HepG2 (cell line): ENCODE results near the gene ZDHHC18. TPM values are rescaled to one million over a fixed set of nuclear protein-coding genes. Genes with fewer than 3 reads are reported as not detected.

Experiments
- HHEX ChIP-seq: IDR thresholded peaks from 2 replicates; pipeline ENCODE4 v1.6.1; 2016; ENCODE audit warnings: control low read depth
- KDM1A ChIP-seq: IDR thresholded peaks from 2 replicates; pipeline ENCODE4 v1.6.1; 2016; ENCODE audit warnings: missing compliant biosample characterization
- NCOA5 ChIP-seq: sonication (generic); formaldehyde crosslinking; IDR thresholded peaks from 2 replicates; pipeline ENCODE4 v1.4.0; 2020; ENCODE audit warnings: missing genetic modification reagents
- NFYB ChIP-seq: sonication (generic); formaldehyde crosslinking; IDR thresholded peaks from 2 replicates; pipeline ENCODE4 v1.4.0; 2020; ENCODE audit warnings: missing genetic modification reagents
- PRDM10 ChIP-seq: sonication (generic); formaldehyde crosslinking; IDR thresholded peaks from 2 replicates; pipeline ENCODE4 v1.4.0; 2020; ENCODE audit warnings: low read depth, missing genetic modification reagents
- SRF ChIP-seq: IDR thresholded peaks from 2 replicates; pipeline ENCODE4 v1.6.1; 2011; ENCODE audit warnings: mild to moderate bottlenecking, low read depth, low read length, moderate library complexity
- SYNCRIP ChIP-seq: fragments of 200-400 bp; formaldehyde crosslinking; IDR thresholded peaks from 2 replicates; pipeline ENCODE4 v1.6.1; 2018; ENCODE audit warnings: mild to moderate bottlenecking, low read depth, low read length; ENCODE audit not compliant: insufficient read depth
- ZBTB1 ChIP-seq: sonication (generic); formaldehyde crosslinking; IDR thresholded peaks from 2 replicates; pipeline ENCODE4 v1.4.0; 2020; ENCODE audit warnings: missing genetic modification reagents, borderline replicate concordance
- ZNF264 ChIP-seq: sonication (generic); formaldehyde crosslinking; IDR thresholded peaks from 2 replicates; pipeline ENCODE4 v1.4.0; 2020; ENCODE audit warnings: missing genetic modification reagents
- ZNF280B ChIP-seq: sonication (generic); formaldehyde crosslinking; IDR thresholded peaks from 2 replicates; pipeline ENCODE4 v1.5.0; 2020; ENCODE audit warnings: missing genetic modification reagents, mild to moderate bottlenecking, borderline replicate concordance
- ZNF30 ChIP-seq: sonication (generic); formaldehyde crosslinking; IDR thresholded peaks from 2 replicates; pipeline ENCODE4 v1.5.0; 2020; ENCODE audit warnings: mild to moderate bottlenecking, missing genetic modification reagents
- ZNF33A ChIP-seq: sonication (generic); formaldehyde crosslinking; IDR thresholded peaks from 2 replicates; pipeline ENCODE4 v1.5.1; 2020; ENCODE audit warnings: missing genetic modification reagents, mild to moderate bottlenecking, moderate library complexity, borderline replicate concordance
- polyA plus RNA-seq, 8 experiments: library from polyadenylated mRNA; depleted of rRNA in 3 of 8; stranded (reverse) in 7 of 8; unstranded in 1 of 8; fragments of >200 nt; fragmentation: Illumina TruSeq in 4 of 8; extraction: Trizol in 4 of 8; gene quantifications; 2 replicates each; pipeline versions ENCODE4 v1.2.1 to v1.2.3, GENCODE V29; 2011 to 2016; ENCODE audit warnings: low read depth in 4 of 8, missing spikeins in 1 of 8, mixed read lengths in 1 of 8; ENCODE audit not compliant: insufficient read depth in 1 of 8
- total RNA-seq, 5 experiments: library from RNA; depleted of rRNA; stranded (reverse); fragments of >200 nt; fragmentation: Illumina TruSeq; extraction: Trizol; gene quantifications; 2 replicates each; pipeline ENCODE4 v1.2.3, GENCODE V29; 2016; ENCODE audit warnings: low read depth in 1 of 5
- TF ChIP-seq, protein P1 (sequence below): sonication (generic); formaldehyde crosslinking; IDR thresholded peaks from 2 replicates; pipeline ENCODE4 v1.8.1; 2023; ENCODE audit warnings: mild to moderate bottlenecking, moderate library complexity, missing genetic modification reagents
- TF ChIP-seq, protein P2 (sequence below): sonication (generic); formaldehyde crosslinking; IDR thresholded peaks from 2 replicates; pipeline ENCODE4 v1.9.0; 2021; ENCODE audit warnings: missing genetic modification reagents, borderline replicate concordance
- TF ChIP-seq, protein P3 (sequence below), 2 experiments: IDR thresholded peaks; 2 replicates each; pipeline ENCODE4 v1.6.1; 2011 to 2012; ENCODE audit warnings: low read length in 2 of 2, borderline replicate concordance in 1 of 2, low read depth in 1 of 2, mild to moderate bottlenecking in 1 of 2, moderate library complexity in 1 of 2

Gene ZDHHC18
- total and polyA plus RNA-seq, 2 of the 13 experiments (the other 11 are each of a cell fraction or from before 2014, with no cell fraction given): 13.2 to 35.3 TPM

- no peak for TF ChIP-seq SYNCRIP
- TF ChIP-seq, protein P1, sequence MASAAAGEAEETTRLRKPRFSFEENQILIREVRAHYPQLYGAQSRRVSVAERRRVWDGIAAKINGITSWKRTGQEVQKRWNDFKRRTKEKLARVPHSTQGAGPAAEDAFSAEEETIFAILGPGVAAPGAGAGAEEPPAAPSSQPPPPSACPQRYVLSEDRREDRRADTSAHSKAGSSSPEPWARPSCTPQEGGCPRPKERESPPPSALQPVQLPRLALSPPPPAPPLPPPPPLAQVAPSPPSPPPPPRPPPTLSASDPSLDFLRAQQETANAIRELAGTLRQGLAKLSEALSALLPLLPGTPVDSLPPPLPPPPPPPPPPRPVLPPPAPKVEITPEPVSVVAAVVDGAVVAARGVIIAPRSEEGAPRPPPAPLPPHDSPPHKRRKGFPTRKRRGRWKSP (CRISPR knock-in tag): no peak
- TF ChIP-seq ZBTB1 (CRISPR knock-in tag): no peak
- TF ChIP-seq ZNF33A (CRISPR knock-in tag): no peak
- TF ChIP-seq ZNF264 (CRISPR knock-in tag): no peak
- no peak for TF ChIP-seq HHEX (CRISPR knock-in tag)
- TF ChIP-seq KDM1A (CRISPR knock-in tag): peak; percentile 58; the same call in 1 of the 2 replicates
- no peak for TF ChIP-seq PRDM10 (CRISPR knock-in tag)
- TF ChIP-seq NCOA5: no peak
- no peak for TF ChIP-seq NFYB (CRISPR knock-in tag)
- TF ChIP-seq, protein P2, sequence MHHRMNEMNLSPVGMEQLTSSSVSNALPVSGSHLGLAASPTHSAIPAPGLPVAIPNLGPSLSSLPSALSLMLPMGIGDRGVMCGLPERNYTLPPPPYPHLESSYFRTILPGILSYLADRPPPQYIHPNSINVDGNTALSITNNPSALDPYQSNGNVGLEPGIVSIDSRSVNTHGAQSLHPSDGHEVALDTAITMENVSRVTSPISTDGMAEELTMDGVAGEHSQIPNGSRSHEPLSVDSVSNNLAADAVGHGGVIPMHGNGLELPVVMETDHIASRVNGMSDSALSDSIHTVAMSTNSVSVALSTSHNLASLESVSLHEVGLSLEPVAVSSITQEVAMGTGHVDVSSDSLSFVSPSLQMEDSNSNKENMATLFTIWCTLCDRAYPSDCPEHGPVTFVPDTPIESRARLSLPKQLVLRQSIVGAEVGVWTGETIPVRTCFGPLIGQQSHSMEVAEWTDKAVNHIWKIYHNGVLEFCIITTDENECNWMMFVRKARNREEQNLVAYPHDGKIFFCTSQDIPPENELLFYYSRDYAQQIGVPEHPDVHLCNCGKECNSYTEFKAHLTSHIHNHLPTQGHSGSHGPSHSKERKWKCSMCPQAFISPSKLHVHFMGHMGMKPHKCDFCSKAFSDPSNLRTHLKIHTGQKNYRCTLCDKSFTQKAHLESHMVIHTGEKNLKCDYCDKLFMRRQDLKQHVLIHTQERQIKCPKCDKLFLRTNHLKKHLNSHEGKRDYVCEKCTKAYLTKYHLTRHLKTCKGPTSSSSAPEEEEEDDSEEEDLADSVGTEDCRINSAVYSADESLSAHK (CRISPR knock-in tag): no peak
- TF ChIP-seq ZNF280B (CRISPR knock-in tag): no peak
- TF ChIP-seq ZNF30 (CRISPR knock-in tag): no peak
- TF ChIP-seq, protein P3, sequence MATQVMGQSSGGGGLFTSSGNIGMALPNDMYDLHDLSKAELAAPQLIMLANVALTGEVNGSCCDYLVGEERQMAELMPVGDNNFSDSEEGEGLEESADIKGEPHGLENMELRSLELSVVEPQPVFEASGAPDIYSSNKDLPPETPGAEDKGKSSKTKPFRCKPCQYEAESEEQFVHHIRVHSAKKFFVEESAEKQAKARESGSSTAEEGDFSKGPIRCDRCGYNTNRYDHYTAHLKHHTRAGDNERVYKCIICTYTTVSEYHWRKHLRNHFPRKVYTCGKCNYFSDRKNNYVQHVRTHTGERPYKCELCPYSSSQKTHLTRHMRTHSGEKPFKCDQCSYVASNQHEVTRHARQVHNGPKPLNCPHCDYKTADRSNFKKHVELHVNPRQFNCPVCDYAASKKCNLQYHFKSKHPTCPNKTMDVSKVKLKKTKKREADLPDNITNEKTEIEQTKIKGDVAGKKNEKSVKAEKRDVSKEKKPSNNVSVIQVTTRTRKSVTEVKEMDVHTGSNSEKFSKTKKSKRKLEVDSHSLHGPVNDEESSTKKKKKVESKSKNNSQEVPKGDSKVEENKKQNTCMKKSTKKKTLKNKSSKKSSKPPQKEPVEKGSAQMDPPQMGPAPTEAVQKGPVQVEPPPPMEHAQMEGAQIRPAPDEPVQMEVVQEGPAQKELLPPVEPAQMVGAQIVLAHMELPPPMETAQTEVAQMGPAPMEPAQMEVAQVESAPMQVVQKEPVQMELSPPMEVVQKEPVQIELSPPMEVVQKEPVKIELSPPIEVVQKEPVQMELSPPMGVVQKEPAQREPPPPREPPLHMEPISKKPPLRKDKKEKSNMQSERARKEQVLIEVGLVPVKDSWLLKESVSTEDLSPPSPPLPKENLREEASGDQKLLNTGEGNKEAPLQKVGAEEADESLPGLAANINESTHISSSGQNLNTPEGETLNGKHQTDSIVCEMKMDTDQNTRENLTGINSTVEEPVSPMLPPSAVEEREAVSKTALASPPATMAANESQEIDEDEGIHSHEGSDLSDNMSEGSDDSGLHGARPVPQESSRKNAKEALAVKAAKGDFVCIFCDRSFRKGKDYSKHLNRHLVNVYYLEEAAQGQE (IDR thresholded peaks at IDR 0.05; ENCODE audit: borderline replicate concordance in 1 of 2, low read depth in 1 of 2, low read length in 2 of 2): no peak; a peak in 1 of 4 replicates
- TF ChIP-seq SRF: no peak
These were observed 36.5 kb downstream of the ZDHHC18 start, which contains the start of gene SFN (continued) for GRCh38 chr1:26862781-26863684.
